NCI-H226 (cell line): ENCODE data around the gene WDR46.

ENCODE experiments used
- DNase-seq: peaks from one replicate; pipeline ENCODE4 v3.0.0-alpha.2; 2015

The WDR46 gene

DNA sequence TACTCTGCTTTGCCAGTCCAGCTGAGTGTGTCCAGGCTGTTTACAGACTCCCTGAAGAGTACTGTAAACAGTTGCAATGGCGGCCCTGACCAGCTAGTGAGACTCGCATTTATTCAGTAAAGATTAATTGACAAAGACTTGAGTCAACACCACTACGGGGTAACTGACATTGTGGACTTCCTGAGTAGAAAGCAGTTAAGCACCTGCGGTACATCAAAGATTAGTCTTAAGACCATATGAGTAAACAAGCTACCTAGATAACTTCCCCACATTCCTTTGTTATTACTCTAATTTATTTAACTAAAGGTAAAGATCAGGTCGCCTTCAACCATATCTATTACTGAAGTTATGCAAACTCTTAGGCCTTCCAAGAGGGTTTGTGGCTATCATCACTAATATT lies 30.0 kb downstream of the WDR46 start:
- DNase-seq: peak; percentile 20

DNA sequence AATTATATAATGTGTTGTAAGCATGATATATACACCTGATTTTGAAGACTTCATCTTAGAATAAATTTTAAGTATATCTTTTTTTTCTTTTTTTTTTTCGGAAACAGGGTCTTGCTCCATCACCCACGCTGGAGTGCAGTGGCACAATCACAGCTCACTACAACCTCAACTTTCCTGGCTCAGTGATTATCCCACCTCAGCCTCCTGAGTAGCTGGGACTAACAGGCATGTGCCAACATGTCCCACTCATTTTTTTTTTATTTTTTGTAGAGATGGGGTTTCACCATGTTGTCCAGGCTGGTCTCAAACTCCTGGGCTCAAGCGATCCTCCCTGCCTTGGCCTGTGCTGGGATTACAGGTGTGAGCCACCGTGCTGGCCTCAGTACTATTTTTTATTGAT lies 34.4 kb downstream of the WDR46 start:
- DNase-seq: no peak

DNA sequence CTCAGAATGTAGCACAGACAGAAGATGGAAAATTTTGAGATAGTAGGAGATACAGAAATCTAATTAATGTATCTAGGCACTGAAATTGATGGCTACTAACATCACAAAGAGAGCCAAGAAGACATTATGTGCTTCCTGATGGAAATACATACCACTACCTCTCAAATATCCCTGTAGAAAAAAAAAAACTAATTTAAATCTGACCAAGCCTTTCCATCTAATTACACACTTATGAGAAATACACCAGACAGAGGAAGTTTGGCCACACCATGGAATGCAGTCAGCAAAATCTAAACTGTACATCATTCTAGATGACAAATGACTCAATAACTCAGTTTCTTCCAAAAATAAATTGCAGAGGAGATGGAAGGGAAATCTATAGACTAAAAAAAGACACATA lies 36.3 kb downstream of the WDR46 start:
- no peak for DNase-seq

DNA sequence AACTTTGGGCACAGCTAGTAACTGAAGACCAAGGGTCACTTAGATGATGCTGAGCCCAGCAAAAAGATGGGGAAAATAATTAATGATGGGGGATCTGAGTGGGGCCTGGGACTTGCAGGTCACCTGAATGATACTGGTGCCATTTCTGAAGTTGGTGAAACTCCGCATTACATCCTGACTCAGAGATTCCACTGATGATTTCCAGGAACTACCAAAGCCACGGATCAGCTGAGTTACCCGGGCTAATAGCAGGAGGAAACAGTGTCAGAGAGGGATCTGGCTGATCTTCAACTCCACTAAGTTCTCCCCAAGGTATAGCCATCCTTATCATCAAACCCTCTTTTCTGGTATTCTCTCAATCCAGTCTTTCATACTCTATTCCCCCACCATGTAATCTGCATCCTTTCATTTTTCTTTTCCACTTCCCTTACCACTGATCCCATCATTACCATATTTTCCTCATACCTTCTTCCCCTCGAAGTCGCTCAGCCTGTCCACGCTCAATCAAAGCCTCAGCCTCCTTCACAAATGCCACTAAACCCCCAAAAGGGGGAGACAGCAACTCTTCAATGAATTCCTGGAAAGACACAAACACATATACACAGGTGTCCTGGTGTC lies 37.5 kb downstream of the WDR46 start:
- DNase-seq: no peak

DNA sequence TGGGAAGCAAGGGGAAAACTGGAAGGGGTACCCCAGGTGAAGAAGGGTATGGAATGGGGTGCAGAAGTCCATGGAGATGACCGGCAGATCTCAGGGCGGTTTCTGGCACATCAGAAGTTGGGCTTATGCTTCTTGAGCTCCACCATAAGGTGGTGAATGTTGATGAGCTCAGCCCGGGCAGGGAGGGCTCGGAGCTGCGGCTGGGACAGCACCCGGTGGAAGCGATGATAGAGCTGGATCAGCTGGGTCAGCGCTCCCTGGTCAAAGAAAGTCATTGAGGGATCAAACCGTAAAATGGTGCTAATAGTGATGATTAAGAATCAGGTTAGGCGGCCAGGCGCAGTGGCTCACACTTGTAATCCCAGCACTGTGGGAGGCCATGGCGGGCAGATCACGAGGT lies 38.3 kb downstream of the WDR46 start:
- DNase-seq: no peak

DNA sequence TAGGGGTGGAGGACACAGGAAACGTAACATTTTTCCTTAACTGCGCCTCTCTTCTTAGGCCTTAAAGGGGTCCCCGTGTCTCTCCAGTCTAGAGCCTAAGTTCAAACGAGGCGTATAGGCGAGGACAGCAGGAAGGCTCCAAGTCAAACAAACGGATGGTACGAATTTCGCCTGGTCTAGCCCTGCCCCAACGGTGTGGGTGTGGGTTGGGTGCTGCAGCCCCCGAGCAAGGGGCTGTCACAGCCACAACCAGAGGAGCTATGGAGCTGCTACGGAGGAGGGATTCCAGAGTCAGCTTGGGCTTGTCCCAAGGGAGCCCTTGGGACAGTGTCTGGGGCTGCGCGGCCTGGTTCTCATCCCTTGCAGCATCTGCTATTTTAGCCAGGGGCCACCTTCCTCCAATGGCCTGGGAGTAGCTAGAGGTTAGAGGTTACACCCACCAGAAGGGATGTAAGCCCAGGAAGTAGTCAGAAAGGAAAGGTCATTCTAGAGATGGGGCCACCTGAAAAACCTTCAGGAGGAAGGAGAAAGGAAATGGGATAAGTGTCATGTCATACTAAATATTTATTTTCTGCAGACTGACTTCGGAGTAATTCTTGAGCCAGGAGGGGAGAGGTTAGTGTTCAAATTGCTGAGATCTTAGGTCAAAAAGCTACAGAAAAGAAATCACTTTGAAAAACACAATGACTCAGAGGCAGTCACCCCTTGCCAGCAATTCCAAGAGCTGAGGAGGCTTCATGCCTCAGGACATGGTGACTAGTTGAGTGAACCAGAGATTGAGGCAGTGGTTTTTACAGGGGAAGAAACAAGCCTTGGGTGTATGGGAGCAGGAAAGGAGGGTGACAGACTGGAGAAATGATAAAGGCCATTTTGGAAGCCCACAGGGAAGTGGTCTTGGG lies 39.1 kb downstream of the WDR46 start:
- peak; percentile 71 for DNase-seq

DNA sequence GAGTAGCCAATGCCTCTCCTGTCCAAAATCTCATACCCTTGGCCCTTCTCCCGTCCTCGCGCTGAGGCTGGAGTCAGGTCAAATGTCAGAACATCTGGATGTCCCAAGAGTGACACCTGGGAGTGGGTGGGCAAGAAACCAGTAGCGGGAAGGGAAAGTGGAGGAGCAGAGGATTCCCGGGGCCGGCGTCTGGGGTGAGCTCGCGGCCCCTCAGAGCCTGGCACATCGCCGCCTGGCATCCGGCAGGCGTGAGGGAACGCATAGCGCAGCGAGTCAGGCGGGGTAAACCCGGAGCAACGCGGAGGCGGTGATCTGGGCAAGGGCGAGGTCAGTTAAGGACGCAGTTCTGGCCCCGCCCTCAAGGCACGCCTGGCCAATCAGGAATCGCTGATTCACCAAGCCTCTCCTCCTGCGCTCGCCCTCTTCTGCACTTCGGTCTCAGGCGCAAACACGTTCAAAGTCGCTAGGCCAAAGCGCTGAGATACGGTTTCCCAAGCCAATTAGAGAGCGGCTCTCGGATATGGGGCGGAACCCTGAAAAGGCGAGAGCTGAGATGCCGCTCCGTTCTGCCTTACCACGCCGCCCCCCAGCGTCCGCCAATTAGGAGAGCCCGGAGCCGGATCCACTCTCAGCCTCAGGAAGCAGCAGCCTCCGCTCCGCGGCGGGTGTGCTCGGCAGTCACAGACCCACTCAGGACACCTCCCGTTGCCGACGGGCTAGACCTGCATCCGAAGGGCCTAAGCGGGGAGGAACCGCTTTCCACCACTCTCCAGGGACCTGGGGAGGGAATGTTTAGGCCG lies 39.9 kb downstream of the WDR46 start:
- DNase-seq: peak; percentile 100

DNA sequence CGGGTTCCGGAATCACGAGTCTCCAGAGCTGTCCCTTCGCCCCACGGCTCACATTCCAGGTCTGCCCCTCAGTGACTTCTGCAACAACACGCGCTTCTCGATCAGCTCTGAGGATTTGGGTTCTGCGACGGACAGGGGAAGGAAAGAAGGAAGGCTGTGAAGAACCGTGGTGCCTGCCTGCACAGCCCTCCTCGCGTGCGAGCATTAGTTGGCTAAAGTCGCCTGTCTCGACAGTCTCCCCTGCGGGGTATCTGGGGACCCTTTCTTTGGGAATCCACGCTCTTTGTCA lies 40.5 kb downstream of the WDR46 start:
- no peak for DNase-seq

DNA sequence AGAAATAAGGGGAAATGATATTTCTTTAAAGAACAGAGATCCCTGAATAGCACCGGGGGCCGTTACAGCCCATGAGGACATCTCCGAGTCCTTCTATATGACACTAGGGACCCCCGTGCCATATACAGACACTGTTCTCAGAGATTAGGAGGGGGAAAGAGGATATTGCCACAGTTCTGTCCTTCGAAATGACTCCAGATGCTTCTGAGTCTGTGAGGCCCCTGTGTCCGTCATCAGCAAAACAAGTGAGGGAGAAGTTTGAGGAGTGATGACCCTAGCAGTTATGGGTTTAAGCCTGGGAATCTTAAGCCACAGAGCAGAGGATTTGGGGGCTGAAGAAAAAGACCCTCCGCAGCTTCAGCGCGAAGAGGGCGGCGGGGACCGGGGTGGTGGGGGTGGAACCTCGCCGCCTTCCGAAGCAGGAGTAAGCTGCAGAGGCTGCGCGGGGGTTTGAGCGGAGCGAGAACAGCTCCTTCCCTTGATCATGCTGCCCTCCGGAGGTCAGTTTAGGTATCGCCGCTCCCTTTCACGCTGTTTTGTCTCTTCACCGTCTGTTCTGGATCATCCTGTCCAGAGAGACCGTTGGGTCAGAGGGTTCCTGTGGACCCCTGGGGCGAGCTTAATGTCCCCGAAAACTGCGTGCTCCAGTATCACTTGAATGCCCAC lies 40.9 kb downstream of the WDR46 start:
- peak; percentile 80 for DNase-seq

DNA sequence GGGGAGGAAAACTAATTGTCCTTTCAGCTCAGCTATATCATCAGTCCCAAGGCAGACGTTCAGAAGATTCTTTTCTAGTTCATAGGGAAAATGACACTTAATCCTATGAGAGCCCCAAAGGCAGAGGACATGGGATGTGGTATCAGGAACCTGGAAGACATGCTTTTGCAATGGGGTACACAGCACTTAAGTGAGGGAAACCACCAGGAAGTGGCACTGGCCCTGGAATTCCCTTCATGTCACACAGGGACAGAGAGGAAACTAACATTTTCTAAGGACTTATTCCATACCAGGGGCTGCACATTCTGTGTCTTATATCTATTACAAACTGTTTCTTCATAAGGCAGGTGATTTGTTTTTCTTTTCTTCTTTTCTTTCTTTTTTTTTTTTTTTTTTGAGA lies 45.6 kb downstream of the WDR46 start:
- DNase-seq: no peak

DNA sequence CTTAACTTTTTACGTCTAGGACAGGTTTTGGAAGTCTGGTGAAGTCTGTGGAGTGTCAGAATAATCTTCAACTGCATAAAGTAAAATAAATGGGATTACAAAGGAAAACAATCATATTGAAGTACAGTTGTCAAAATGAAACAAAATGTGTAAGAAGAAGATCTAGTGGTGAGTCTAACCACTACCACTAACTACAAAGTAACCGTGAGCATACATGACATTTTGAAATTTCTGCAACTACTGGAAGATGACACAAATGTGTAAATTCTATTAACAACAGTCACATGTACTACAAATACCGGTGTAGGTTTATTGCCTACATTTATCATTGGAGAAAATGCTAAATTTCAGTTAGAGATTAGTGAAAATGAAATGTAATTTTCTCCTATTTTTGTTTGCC lies 47.1 kb downstream of the WDR46 start:
- DNase-seq: no peak

DNA sequence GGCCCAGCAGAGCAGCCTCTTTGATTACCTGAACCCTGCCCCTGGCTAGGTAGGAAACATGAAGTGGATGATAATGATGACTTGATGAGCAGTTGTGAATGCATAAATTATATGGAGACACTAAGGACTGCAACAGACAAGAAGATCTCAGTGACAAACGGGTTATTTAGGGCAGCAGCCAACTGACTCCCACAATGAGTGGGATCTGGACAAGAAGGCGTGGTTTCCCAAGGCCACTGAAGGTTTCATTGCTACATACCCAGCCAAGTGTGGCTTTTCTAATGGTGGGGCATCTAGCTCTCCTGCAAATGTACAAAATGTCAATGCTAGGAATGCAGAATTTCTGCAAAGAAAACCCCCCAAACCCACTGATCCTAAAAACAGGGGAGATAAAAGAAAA lies 51.3 kb downstream of the WDR46 start:
- no peak for DNase-seq

DNA sequence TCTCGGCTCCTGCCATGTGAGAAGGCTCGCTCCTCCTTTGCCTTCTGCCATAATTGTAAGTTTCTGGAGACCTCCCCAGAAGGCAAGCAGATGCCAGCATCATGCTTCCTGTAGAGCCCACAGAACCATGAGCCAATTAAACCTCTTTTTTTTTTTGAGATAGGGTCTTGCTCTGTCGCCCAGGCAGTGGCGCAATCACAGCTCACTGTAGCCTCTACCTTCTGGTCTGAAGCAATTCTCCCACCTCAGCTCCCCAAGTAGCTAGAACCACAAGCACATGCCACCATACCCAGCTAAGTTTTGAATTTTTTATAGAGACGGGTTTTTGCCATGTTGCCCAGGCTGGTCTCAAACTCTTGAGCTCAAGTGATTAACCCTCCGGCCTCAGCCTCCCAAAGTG lies 52.2 kb downstream of the WDR46 start:
- no peak for DNase-seq

DNA sequence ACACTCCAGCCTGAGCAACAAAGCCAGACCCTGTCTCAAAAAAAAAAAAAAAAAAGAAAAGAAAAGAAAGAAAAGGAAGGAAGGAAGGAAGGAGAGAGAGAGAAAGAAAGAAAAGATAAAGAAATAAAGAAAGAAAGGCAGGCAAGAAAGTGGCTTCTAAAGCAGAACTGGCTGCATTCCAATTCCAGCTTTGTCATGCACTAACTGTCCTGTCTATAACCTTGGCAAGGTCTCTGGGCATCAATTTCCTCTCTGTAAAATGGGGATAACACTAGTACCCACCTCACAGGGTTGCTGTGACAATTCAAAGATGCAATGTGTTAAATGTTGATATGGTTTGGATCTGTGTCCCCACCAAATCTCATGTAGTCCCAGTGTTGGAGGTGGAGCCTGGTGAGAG lies 52.7 kb downstream of the WDR46 start:
- DNase-seq: no peak

DNA sequence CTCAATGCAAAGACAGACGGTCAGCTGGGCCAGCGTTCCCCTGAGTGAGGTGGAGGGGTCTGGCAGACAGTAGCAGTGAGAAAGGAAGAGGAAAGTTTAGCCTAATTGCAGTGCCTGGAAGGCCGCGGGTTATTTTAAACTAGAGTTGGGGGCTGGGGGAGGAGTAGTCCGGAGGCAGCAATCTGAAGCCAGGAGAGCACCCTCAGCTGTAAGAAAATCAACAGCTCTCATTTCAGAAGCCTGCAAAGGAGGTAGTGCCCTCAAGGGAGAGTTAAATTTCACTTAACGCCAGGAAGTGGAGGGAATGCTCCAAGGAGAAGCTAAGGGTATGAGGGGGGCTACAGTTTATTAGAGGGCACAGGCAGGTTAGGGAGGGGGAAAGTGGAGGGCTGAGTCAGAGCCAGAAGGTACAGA lies 53.8 kb downstream of the WDR46 start:
- no peak for DNase-seq
